Heart left ventricle (tissue), 16 donors: ENCODE measurements around the gene NPS. TPM values are rescaled to one million over a fixed set of nuclear protein-coding genes. Genes with fewer than 3 reads are reported as not detected.
A peak's percentile ranks its signal among the peaks of the same experiment; 100 is the strongest.

Source experiments
- ATAC-seq, 4 donors: fragments of 200-7000 bp; cut with Tn5 transposase; one replicate each; pipeline ENCODE4 v1.9.1; 2020 to 2022; ENCODE audit warnings: moderate library complexity in 4 of 4, mild to moderate bottlenecking in 3 of 4, moderate number of reproducible peaks in 1 of 4
- DNase-seq, 5 donors: peaks; one replicate each; pipeline ENCODE4 v3.0.0-alpha.2; 2020
- H3K27ac ChIP-seq, 12 donors: fragments of 200-600 bp; sonication (generic) in 4 of 12; one replicate each; pipeline versions ENCODE4 v1.5.0 to v1.8.0; 2016 to 2022; ENCODE audit warnings: mild to moderate bottlenecking in 2 of 12
- H3K27me3 ChIP-seq, 9 donors: fragments of 200-600 bp; sonication (generic) in 2 of 9; one replicate each; pipeline versions ENCODE4 v1.5.1 to v1.8.0; 2016 to 2022; ENCODE audit warnings: mild to moderate bottlenecking in 3 of 9
- H3K36me3 ChIP-seq, 9 donors: fragments of 200-600 bp; sonication (generic) in 2 of 9; one replicate each; pipeline versions ENCODE4 v1.5.0 to v1.8.0; 2018 to 2022; ENCODE audit warnings: mild to moderate bottlenecking in 2 of 9
- H3K4me1 ChIP-seq, 12 donors: fragments of 200-600 bp; sonication (generic) in 4 of 12; one replicate each; pipeline versions ENCODE4 v1.5.0 to v1.8.0; 2016 to 2022; ENCODE audit warnings: mild to moderate bottlenecking in 3 of 12
- H3K4me3 ChIP-seq, 12 donors: fragments of 200-600 bp; sonication (generic) in 4 of 12; one replicate each; pipeline versions ENCODE4 v1.5.0 to v1.8.0; 2017 to 2022; ENCODE audit warnings: mild to moderate bottlenecking in 9 of 12, moderate library complexity in 4 of 12
- H3K9me3 ChIP-seq, 12 donors: fragments of 200-600 bp; sonication (generic) in 4 of 12; one replicate each; pipeline versions ENCODE4 v1.5.0 to v1.8.0; 2016 to 2022; ENCODE audit warnings: mild to moderate bottlenecking in 1 of 12
- POLR2A ChIP-seq, 2 donors: fragments of 450-650 bp; IDR thresholded peaks; one replicate each; pipeline ENCODE4 v1.6.1; 2017; ENCODE audit warnings: antibody characterized with exemption in 2 of 2, mild to moderate bottlenecking in 2 of 2, moderate library complexity in 2 of 2
- WGBS, 4 donors: extraction: QIAGEN DNeasy Blood & Tissue Kit in 2 of 4; methylation state at CpG; one replicate each; pipeline versions ENCODE4 v1.1.5 to v1.1.7; 2013 to 2018; 5-methylcytosine and 5-hydroxymethylcytosine counted together
- intact Hi-C, 10 donors: fragments of 100-400 bp; cut with DNase I; formaldehyde crosslinking; loops; one replicate each; pipeline versions ENCODE4 v1.11.1 to v1.14.2; 2022
- polyA plus RNA-seq, 2 donors: library from polyadenylated mRNA; stranded (reverse); fragments of 200-250 nt; gene quantifications; one replicate each; pipeline ENCODE4 v1.2.3, GENCODE V29; 2013
- total RNA-seq, 9 donors: library from RNA; depleted of rRNA in 2 of 9; stranded (reverse); fragments of >200 nt in 2 of 9; fragmentation: NEBNext Ultra II Directional in 3 of 9; extraction: Animal tissue kit (Norgen Biotek cat#: 25700) in 3 of 9; gene quantifications; one replicate each; pipeline versions ENCODE4 v1.1.0 to v1.2.4, GENCODE V29; 2016 to 2023
- TF ChIP-seq, protein P1 (sequence below), 12 donors: fragments of 200-600 bp; sonication (generic) in 4 of 12; IDR thresholded peaks; one replicate each; pipeline versions ENCODE4 v1.5.0 to v1.8.0; 2018 to 2022; ENCODE audit warnings: antibody characterized with exemption in 12 of 12, mild to moderate bottlenecking in 5 of 12
- donor health status: ischemic (EF 13 %, LVEDD 7.1; RV severe dilation, severe dysfunction).
- donor health status: healthy with polysubstance abuse.
- donor health status: DM: no; HTN: yes; CAD: no.
- donor health status: DM: no; HTN: no; CAD: no.
- donor health status: ischemic (EF 25% LVEDD 6.9; RV normal size, moderate dysfunction).
- donor health status: ischemic (EF 25% LVEDD 5.7; RV mildly dilated, moderate dysfunction).
- donor health status: healthy.
- donor health status: DM: yes; HTN: yes; CAD: no.
- donor health status: ischemic (EF 35%, LVEDD 5.7; RV mildly dilated, moderate dysfunction).
- donor health status: nonischemic (EF 11% LVEDD 7.7; RV severe dilation, severe dysfunction).
- donor health status: DM: yes; HTN: yes; CAD: no.
- donor health status: PGD.
- donor health status: ischemic (EF 29% LVEDD 5.4; RV normal size, mild dysfunction).
- donor health status: nonischemic (EF 23%, LVEDD 6.1; RV moderate dilation, normal function).

Gene NPS
- total and polyA plus RNA-seq, 11 donors = not detected

DNA sequence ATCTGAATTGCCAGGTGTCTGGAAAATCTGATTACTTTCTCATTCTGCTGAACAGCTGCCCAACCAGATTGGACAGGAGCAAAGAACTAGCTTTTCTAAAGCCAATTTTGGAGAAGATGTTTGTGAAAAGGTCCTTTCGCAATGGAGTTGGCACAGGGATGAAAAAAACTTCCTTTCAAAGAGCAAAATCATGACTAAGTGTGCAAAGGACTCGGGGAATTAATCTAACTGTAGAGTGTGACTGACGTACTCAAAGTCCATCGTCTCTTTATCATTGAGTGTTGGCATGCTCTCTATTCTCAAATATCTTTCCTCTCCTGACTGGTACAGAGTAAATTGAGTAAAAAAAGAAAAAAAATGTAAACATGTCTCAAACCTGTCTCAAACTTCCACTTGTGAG, 3.3 kb downstream of the NPS start:
- Histone ChIP-seq H3K4me3 (no peak overlapping the region), H3K9me3 (peaks cover 0 to under 1% (median 0%) of the 10 kb centered on the region in 12 donors), H3K36me3 (no peaks in the 10 kb centered on the region), H3K4me1 (no peaks in the 10 kb centered on the region), H3K27me3 (peaks cover 0 to 20% (median 0%) of the 10 kb centered on the region in 9 donors), H3K27ac (no peak overlapping the region)
- intact Hi-C loops = no loop called here
- TF ChIP-seq, protein P1, sequence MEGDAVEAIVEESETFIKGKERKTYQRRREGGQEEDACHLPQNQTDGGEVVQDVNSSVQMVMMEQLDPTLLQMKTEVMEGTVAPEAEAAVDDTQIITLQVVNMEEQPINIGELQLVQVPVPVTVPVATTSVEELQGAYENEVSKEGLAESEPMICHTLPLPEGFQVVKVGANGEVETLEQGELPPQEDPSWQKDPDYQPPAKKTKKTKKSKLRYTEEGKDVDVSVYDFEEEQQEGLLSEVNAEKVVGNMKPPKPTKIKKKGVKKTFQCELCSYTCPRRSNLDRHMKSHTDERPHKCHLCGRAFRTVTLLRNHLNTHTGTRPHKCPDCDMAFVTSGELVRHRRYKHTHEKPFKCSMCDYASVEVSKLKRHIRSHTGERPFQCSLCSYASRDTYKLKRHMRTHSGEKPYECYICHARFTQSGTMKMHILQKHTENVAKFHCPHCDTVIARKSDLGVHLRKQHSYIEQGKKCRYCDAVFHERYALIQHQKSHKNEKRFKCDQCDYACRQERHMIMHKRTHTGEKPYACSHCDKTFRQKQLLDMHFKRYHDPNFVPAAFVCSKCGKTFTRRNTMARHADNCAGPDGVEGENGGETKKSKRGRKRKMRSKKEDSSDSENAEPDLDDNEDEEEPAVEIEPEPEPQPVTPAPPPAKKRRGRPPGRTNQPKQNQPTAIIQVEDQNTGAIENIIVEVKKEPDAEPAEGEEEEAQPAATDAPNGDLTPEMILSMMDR (IDR thresholded peaks at IDR 0.05) = no peak
- TF ChIP-seq POLR2A (IDR thresholded peaks at IDR 0.05) = no peak
- 41 to 62% (median 55%) methylated on average over 4 of the region's 4 CpGs for WGBS, 4 donors
- no peak for DNase-seq
- no peak for ATAC-seq

DNA sequence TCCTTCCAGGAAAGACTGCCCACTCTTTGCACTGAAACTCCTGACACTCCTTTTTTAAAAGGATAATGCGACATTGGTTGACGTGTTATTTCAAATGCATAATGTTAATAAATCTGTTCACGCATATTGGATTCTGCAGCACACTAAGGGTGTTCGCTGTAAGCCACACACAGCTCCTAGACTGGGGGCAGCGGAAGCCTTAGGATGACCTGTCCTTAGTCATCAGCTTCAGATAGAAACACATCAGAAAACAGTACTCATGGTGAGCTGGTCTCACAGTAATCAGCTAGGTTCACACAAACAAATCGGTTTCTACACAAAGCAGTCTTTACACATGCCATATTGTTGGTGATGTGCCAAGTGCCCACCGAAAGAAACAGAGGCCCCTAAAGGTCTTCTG, 4.3 kb downstream of the NPS start:
- H3K27me3 ChIP-seq = peaks cover 0 to 20% (median 0%) of the 10 kb centered on the region in 9 donors
- DNase-seq = no peak
- H3K4me1 ChIP-seq = no peaks in the 10 kb centered on the region
- no peak for TF ChIP-seq POLR2A (IDR thresholded peaks at IDR 0.05)
- no peak for ATAC-seq
- H3K27ac ChIP-seq = no peak overlapping the region
- H3K9me3 ChIP-seq = no peaks in the 10 kb centered on the region
- intact Hi-C loops = no loop called here
- WGBS, 4 donors = 90 to 92% (median 90%) methylated on average over 7 of the region's 7 CpGs
- no peaks in the 10 kb centered on the region for H3K36me3 ChIP-seq
- H3K4me3 ChIP-seq = no peak overlapping the region

DNA sequence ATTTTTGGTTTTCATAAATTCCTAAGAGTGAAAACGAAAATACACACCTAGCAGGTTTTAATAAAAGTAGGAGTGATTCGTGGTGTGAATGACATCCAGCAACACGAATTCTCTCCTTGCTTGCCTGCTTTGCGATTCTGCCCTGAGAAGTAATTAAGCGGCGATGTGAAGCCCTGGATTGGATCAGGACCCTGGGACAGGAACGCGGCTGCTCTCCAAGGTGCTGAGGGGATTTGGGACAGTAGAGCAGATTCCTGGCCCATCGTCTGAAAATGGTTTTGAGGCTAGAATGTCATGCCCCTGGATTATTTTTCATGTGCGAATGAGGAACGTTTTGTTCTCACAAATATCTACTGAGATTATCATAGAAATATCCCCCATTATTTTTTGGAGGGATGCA, 7.8 kb downstream of the NPS start:
- Histone ChIP-seq H3K9me3 (no peaks in the 10 kb centered on the region), H3K27ac (no peak overlapping the region), H3K27me3 (peaks cover 0 to 20% (median 0%) of the 10 kb centered on the region in 9 donors), H3K4me1 (no peaks in the 10 kb centered on the region), H3K36me3 (no peaks in the 10 kb centered on the region), H3K4me3 (no peak overlapping the region)
- 4 to 7% (median 6%) methylated on average over 11 of the region's 11 CpGs for WGBS, 4 donors
- ATAC-seq (no peak), DNase-seq (peak in 1 of 5 donors; percentile 57)
- intact Hi-C loops = no loop called here
- TF ChIP-seq, protein P1 (IDR thresholded peaks at IDR 0.05) = no peak
- no peak for TF ChIP-seq POLR2A (IDR thresholded peaks at IDR 0.05)

DNA sequence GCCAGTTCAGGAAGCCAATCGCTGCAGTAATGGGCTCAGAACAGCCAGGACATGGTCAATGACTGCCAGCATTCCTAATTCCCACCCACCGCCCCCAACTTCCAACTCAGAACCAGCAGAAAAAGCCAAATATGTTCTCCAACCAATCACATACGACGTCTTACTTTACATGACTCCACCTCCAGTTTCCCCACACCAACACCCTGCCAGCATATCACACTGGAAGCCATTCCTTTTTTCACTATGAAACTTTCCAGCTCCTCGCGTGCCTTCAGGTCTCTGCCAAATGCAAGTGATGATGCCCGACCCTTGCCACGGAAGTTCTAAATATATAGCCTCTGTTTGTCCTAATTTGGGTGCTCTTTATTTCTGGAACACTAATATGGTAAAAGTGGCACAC, 12.5 kb downstream of the NPS start:
- H3K4me1 ChIP-seq = no peaks in the 10 kb centered on the region
- intact Hi-C loops = loop anchor here in 1 of 10 donors (10.0 kb wide), 1 partner anchor 293 kb away; no protein-coding TSS in a partner anchor
- TF ChIP-seq, protein P1 (IDR thresholded peaks at IDR 0.05) = no peak
- no peak for TF ChIP-seq POLR2A (IDR thresholded peaks at IDR 0.05)
- H3K9me3 ChIP-seq = no peaks in the 10 kb centered on the region
- H3K27ac ChIP-seq = no peak overlapping the region
- no peak overlapping the region for H3K4me3 ChIP-seq
- ATAC-seq (no peak), DNase-seq (no peak)
- no peaks in the 10 kb centered on the region for H3K36me3 ChIP-seq
- peaks cover 0 to 5% (median 0%) of the 10 kb centered on the region in 9 donors for H3K27me3 ChIP-seq
- 69 to 78% (median 73%) methylated on average over 8 of the region's 8 CpGs for WGBS, 4 donors
